Endothelial cell (in vitro differentiated cells): ENCODE results near the gene PDZD4. TPM values are rescaled to one million over a fixed set of nuclear protein-coding genes. Genes with fewer than 3 reads are reported as not detected.

Experiments
- DNase-seq: peaks from one replicate; pipeline ENCODE4 v3.0.0; 2021; ENCODE audit warnings: low spot score
- H3K27ac Mint-ChIP-seq: one replicate; pipeline ENCODE4 v1.8.0; 2021; ENCODE audit warnings: mixed read lengths, inconsistent platforms; ENCODE audit not compliant: unreplicated experiment
- H3K27me3 Mint-ChIP-seq: one replicate; pipeline ENCODE4 v1.8.0; 2021; ENCODE audit warnings: mild to moderate bottlenecking, moderate library complexity, mixed read lengths, inconsistent platforms; ENCODE audit not compliant: unreplicated experiment
- H3K36me3 Mint-ChIP-seq: one replicate; pipeline ENCODE4 v1.8.0; 2021; ENCODE audit warnings: mild to moderate bottlenecking, low read depth, mixed read lengths, inconsistent platforms; ENCODE audit not compliant: unreplicated experiment
- H3K4me1 Mint-ChIP-seq: one replicate; pipeline ENCODE4 v1.8.0; 2021; ENCODE audit warnings: mild to moderate bottlenecking, mixed read lengths, inconsistent platforms; ENCODE audit not compliant: unreplicated experiment
- H3K4me3 Mint-ChIP-seq: one replicate; pipeline ENCODE4 v1.8.0; 2021; ENCODE audit warnings: mild to moderate bottlenecking, mixed read lengths, inconsistent platforms; ENCODE audit not compliant: unreplicated experiment
- H3K9me3 Mint-ChIP-seq: one replicate; pipeline ENCODE4 v1.8.0; 2021; ENCODE audit warnings: mixed read lengths, inconsistent platforms; ENCODE audit not compliant: unreplicated experiment
- total RNA-seq: library from RNA; stranded (reverse); fragmentation: NEBNext Ultra II Directional; extraction: Animal tissue kit (Norgen Biotek cat#: 25700); gene quantifications from one replicate; pipeline ENCODE4 v1.2.1, GENCODE V29; 2021; ENCODE audit not compliant: unreplicated experiment
- TF ChIP-seq, protein P1 (sequence below): fragments of 200-600 bp; sonication (generic); IDR thresholded peaks from one replicate; pipeline ENCODE4 v1.5.0; 2021; ENCODE audit warnings: antibody characterized with exemption; ENCODE audit not compliant: unreplicated experiment

PDZD4 gene
- total RNA-seq, 1 donor from 2014 or later: 2.6 TPM

DNA sequence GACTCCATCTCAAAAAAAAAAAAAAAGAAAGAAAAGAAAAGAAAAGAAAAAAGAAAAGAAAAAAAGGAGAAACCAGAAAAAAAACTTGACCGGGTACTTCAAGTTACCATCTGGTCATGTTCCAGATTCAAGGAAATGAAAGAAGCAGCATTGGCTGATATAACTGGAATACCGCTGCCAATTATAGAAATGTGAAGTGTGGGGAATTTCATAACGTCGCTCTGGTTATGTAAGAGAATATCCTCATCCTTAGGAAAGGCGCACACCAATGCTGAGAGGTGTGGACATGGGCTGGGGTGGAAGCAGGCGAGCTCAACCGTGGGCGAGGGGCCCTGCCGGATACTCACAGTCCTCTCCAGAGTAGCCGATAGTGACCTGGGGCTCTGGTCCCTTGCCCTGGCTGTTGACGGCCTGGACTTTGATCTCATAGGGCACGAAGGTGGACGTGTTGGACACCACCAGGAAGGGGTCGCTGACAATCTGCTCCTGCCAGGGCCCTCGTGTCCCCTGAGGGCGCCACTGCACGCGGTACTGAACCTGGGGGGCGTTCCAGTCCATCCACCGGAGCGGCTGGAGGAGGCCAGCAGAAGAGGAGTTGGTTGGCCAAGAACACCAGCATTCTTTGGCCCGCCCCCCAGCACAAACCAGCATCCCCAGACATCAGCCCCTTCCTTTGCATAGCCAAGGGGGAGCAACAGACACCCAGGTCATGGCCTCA, 36.1 kb upstream of the PDZD4 start:
- no peak overlapping the region for H3K4me3 Mint-ChIP-seq
- TF ChIP-seq, protein P1, sequence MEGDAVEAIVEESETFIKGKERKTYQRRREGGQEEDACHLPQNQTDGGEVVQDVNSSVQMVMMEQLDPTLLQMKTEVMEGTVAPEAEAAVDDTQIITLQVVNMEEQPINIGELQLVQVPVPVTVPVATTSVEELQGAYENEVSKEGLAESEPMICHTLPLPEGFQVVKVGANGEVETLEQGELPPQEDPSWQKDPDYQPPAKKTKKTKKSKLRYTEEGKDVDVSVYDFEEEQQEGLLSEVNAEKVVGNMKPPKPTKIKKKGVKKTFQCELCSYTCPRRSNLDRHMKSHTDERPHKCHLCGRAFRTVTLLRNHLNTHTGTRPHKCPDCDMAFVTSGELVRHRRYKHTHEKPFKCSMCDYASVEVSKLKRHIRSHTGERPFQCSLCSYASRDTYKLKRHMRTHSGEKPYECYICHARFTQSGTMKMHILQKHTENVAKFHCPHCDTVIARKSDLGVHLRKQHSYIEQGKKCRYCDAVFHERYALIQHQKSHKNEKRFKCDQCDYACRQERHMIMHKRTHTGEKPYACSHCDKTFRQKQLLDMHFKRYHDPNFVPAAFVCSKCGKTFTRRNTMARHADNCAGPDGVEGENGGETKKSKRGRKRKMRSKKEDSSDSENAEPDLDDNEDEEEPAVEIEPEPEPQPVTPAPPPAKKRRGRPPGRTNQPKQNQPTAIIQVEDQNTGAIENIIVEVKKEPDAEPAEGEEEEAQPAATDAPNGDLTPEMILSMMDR: no peak
- no peak for DNase-seq
- no peak overlapping the region for H3K27ac Mint-ChIP-seq
- H3K4me1 Mint-ChIP-seq: no peaks in the 10 kb centered on the region
- H3K27me3 Mint-ChIP-seq: no peaks in the 10 kb centered on the region
- no peaks in the 10 kb centered on the region for H3K9me3 Mint-ChIP-seq
- no peaks in the 10 kb centered on the region for H3K36me3 Mint-ChIP-seq

DNA sequence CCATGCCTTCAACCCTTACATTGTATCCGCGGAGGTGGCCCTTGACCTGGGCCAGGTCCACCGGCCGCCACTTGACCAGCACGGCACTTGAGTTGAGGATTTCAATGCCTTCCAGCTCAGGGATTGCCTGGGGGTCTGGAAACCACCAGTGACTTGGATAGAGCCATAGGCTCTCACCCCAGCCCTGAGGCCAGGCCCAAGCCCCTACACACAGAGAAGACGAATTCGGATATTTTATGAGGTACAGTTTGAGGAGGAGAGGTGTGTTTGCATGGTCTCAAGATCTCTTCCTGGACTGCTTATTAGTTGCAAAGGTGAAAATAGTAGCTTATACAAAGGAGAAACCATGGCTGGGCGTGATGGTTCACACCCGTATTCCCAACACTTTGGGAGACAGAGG, 35.3 kb upstream of the PDZD4 start:
- Mint-ChIP-seq H3K27ac (no peak overlapping the region), H3K36me3 (no peaks in the 10 kb centered on the region), H3K27me3 (no peaks in the 10 kb centered on the region), H3K4me3 (no peak overlapping the region), H3K4me1 (no peaks in the 10 kb centered on the region), H3K9me3 (no peaks in the 10 kb centered on the region)
- TF ChIP-seq, protein P1: no peak
- DNase-seq: no peak

DNA sequence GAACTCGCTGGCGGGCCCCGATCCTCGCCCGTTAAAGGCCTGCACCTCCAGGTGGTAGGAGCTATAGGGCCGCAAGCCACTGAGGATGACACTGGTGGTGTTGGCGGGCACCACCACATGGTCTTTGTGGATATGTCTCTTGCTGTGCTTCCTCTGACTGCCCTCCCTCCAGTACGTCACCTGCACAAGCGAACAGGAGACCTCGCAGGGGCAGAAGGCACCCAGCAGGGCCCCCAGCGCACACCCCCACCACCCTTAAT, 34.9 kb upstream of the PDZD4 start:
- Mint-ChIP-seq H3K9me3 (no peaks in the 10 kb centered on the region), H3K4me1 (no peaks in the 10 kb centered on the region), H3K27ac (no peak overlapping the region), H3K36me3 (no peaks in the 10 kb centered on the region), H3K4me3 (no peak overlapping the region), H3K27me3 (no peaks in the 10 kb centered on the region)
- TF ChIP-seq, protein P1: no peak
- DNase-seq: no peak

DNA sequence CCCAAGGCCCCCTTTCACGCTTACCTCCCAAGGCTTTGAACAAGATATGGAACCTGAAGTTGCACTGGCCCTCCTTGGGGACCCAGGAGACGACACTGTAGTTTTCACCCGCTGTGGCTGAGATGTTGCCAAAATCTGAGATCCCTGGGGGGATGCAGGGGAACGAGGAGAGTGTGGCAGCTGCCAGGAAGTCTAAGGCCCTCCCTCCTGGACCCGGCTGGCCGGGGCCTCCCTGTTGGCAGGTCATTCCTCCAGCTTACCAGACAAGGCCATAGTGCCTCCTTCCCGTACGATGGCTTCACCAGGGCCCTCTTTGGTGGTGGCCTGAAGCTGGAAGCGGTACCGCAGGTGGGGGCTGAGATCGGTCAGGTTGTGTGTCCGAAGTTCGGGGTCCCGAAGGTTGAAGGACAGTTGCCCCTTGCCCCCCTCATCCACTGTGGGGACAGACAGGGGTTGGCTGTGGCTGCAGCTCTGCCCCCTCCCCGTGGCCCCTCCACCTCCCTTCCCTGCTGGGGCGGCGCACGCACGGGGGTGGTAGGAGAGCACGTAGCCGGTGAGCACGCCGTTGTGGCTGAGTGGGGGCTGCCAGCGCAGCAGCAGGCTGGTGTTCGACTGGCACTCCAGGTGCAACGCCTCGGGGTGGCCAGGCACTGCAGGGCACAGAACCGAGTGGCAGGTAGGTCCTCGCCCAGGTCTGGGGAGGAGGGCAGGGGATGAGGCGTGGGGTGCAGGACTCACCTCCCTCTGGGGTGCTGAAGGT, 34.4 kb upstream of the PDZD4 start:
- no peak overlapping the region for H3K27ac Mint-ChIP-seq
- no peaks in the 10 kb centered on the region for H3K9me3 Mint-ChIP-seq
- no peaks in the 10 kb centered on the region for H3K4me1 Mint-ChIP-seq
- no peak overlapping the region for H3K4me3 Mint-ChIP-seq
- TF ChIP-seq, protein P1: no peak
- no peaks in the 10 kb centered on the region for H3K27me3 Mint-ChIP-seq
- no peak for DNase-seq
- H3K36me3 Mint-ChIP-seq: no peaks in the 10 kb centered on the region

DNA sequence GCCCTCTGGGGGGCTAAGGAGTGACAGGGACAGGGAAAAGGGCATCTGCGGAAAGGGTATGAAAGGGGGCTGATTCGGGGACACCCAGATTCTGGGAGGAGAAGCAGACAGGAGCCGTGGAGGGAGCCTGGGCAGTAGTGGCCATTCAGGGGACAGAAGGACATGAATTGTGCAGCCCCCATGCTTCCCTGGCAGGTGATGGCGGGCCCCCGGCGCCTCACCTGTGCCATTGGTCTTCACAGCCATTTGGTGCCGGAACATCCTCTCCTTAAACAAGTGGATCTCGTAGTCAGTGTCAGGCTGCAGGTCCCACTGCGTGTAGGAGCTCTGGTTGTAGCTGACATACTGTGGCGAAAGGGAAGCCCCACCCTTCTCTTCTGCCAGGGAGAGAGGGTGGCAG, 33.8 kb upstream of the PDZD4 start:
- no peaks in the 10 kb centered on the region for H3K4me1 Mint-ChIP-seq
- H3K36me3 Mint-ChIP-seq: no peaks in the 10 kb centered on the region
- peaks cover 3% of the 10 kb centered on the region for H3K27me3 Mint-ChIP-seq
- H3K27ac Mint-ChIP-seq: no peak overlapping the region
- H3K4me3 Mint-ChIP-seq: no peak overlapping the region
- no peak for DNase-seq
- no peaks in the 10 kb centered on the region for H3K9me3 Mint-ChIP-seq
- TF ChIP-seq, protein P1: no peak
